WI38 (cell line): ENCODE measurements around the gene PHF19.

Source experiments
- H3K4me3 ChIP-seq: 2 replicates; pipeline ENCODE4 v1.5.1; 2011; ENCODE audit warnings: low read depth, mild to moderate bottlenecking, control low read depth, low read length
- CTCF ChIP-seq: IDR thresholded peaks from 2 replicates; pipeline ENCODE4 v1.5.1; 2012; ENCODE audit warnings: low read depth, mild to moderate bottlenecking, control low read depth, low read length

The PHF19 gene

GRCh38 chr9:120888626-120889025 lies 11.6 kb upstream of the PHF19 start:
- no peak overlapping the region for H3K4me3 ChIP-seq
- no peak for TF ChIP-seq CTCF

- H3K4me3 ChIP-seq, result no peak overlapping the region
- no peak for TF ChIP-seq CTCF
Measured at GRCh38 chr9:120886490-120886967, 9.5 kb upstream of the PHF19 start.

GRCh38 chr9:120885958-120886357 lies 9.0 kb upstream of the PHF19 start:
- no peak for TF ChIP-seq CTCF
- H3K4me3 ChIP-seq, result no peak overlapping the region

- no peak for TF ChIP-seq CTCF
- no peak overlapping the region for H3K4me3 ChIP-seq
Measured at GRCh38 chr9:120885457-120885856, 8.5 kb upstream of the PHF19 start.

GRCh38 chr9:120883608-120883996 lies 6.6 kb upstream of the PHF19 start:
- no peak for TF ChIP-seq CTCF
- H3K4me3 ChIP-seq, result no peak overlapping the region

- H3K4me3 ChIP-seq, result no peak overlapping the region
- no peak for TF ChIP-seq CTCF
Measured at GRCh38 chr9:120882935-120883607, 6.1 kb upstream of the PHF19 start.

- no peak overlapping the region for H3K4me3 ChIP-seq
- TF ChIP-seq CTCF, result no peak
Measured at GRCh38 chr9:120879446-120879845, 2.5 kb upstream of the PHF19 start.
